ENCODE results near the gene ZNF433. TPM values are rescaled to one million over a fixed set of nuclear protein-coding genes. Genes with fewer than 3 reads are reported as not detected.
"Not testable (repeated sequence)": the region's sequence is repeated elsewhere in the genome, so short reads cannot be mapped to it uniquely, and the experiment has no call there.

Gene ZNF433
- total RNA-seq, 2 experiments from 2014 or later, result 2.2 to 2.3 TPM

GRCh38 chr19:12034198-12034597 is 1.3 kb downstream of the ZNF433 start:
- H3K36me3 Mint-ChIP-seq, result peaks cover 13% of the 10 kb centered on the region
- peak overlapping the region; percentile 44 for H3K4me3 Mint-ChIP-seq
- no peak overlapping the region for H3K27ac Mint-ChIP-seq
- peaks cover 14% of the 10 kb centered on the region for H3K4me1 Mint-ChIP-seq
- peaks cover 3% of the 10 kb centered on the region for H3K9me3 Mint-ChIP-seq
- H3K27me3 Mint-ChIP-seq, result no peaks in the 10 kb centered on the region
- no peak for DNase-seq

GRCh38 chr19:12015753-12016116 is 19.7 kb downstream of the ZNF433 start:
- peaks cover 51% of the 10 kb centered on the region for H3K9me3 Mint-ChIP-seq
- H3K27ac Mint-ChIP-seq, result no peak overlapping the region
- H3K4me1 Mint-ChIP-seq, result peaks cover 2% of the 10 kb centered on the region
- DNase-seq, result no peak
- H3K36me3 Mint-ChIP-seq, result peaks cover 84% of the 10 kb centered on the region
- H3K4me3 Mint-ChIP-seq, result no peak overlapping the region
- H3K27me3 Mint-ChIP-seq, result no peaks in the 10 kb centered on the region

- no peaks in the 10 kb centered on the region for H3K27me3 Mint-ChIP-seq
- peaks cover 51% of the 10 kb centered on the region for H3K9me3 Mint-ChIP-seq
- H3K27ac Mint-ChIP-seq, result no peak overlapping the region
- no peak overlapping the region for H3K4me3 Mint-ChIP-seq
- H3K36me3 Mint-ChIP-seq, result peaks cover 85% of the 10 kb centered on the region
- DNase-seq, result no peak
- peaks cover 2% of the 10 kb centered on the region for H3K4me1 Mint-ChIP-seq
Observed at GRCh38 chr19:12015015-12015752, 20.3 kb downstream of the ZNF433 start.

GRCh38 chr19:12000152-12000981 is 35.1 kb downstream of the ZNF433 start:
- Mint-ChIP-seq H3K4me1 (peaks cover 25% of the 10 kb centered on the region), H3K27ac (peak overlapping the region; percentile 80), H3K27me3 (no peaks in the 10 kb centered on the region), H3K9me3 (no peaks in the 10 kb centered on the region), H3K36me3 (peaks cover 48% of the 10 kb centered on the region), H3K4me3 (no peak overlapping the region)
- DNase-seq, result peak; percentile 12

GRCh38 chr19:11995174-11995573 is 40.3 kb downstream of the ZNF433 start:
- peaks cover 48% of the 10 kb centered on the region for H3K4me1 Mint-ChIP-seq
- H3K27ac Mint-ChIP-seq, result no peak overlapping the region
- H3K4me3 Mint-ChIP-seq, result no peak overlapping the region
- H3K36me3 Mint-ChIP-seq, result peaks cover 40% of the 10 kb centered on the region
- H3K9me3 Mint-ChIP-seq, result no peaks in the 10 kb centered on the region
- DNase-seq, result no peak
- no peaks in the 10 kb centered on the region for H3K27me3 Mint-ChIP-seq

GRCh38 chr19:11991921-11992320 is 43.6 kb downstream of the ZNF433 start:
- not testable (repeated sequence) for H3K27ac Mint-ChIP-seq, DNase-seq, H3K9me3 Mint-ChIP-seq, H3K4me3 Mint-ChIP-seq, H3K27me3 Mint-ChIP-seq
- peaks cover 24% of the 10 kb centered on the region for H3K36me3 Mint-ChIP-seq
- H3K4me1 Mint-ChIP-seq, result peaks cover 50% of the 10 kb centered on the region

GRCh38 chr19:11989112-11989456 is 46.4 kb downstream of the ZNF433 start:
- H3K27me3 Mint-ChIP-seq, result no peaks in the 10 kb centered on the region
- H3K36me3 Mint-ChIP-seq, result peaks cover 11% of the 10 kb centered on the region
- no peaks in the 10 kb centered on the region for H3K9me3 Mint-ChIP-seq
- H3K27ac Mint-ChIP-seq, result peak overlapping the region; percentile 98
- peak overlapping the region; percentile 99 for H3K4me3 Mint-ChIP-seq
- DNase-seq, result no peak
- H3K4me1 Mint-ChIP-seq, result peaks cover 39% of the 10 kb centered on the region

GRCh38 chr19:11987405-11988281 is 47.8 kb downstream of the ZNF433 start:
- Mint-ChIP-seq H3K4me3 (peak overlapping the region; percentile 99), H3K27ac (peak overlapping the region; percentile 98), H3K27me3 (no peaks in the 10 kb centered on the region), H3K4me1 (peaks cover 31% of the 10 kb centered on the region), H3K36me3 (peaks cover 11% of the 10 kb centered on the region), H3K9me3 (peaks cover 4% of the 10 kb centered on the region)
- peak; percentile 93 for DNase-seq

GRCh38 chr19:11986754-11987153 is 48.7 kb downstream of the ZNF433 start:
- Mint-ChIP-seq H3K27ac (no peak overlapping the region), H3K27me3 (no peaks in the 10 kb centered on the region), H3K9me3 (peaks cover 8% of the 10 kb centered on the region), H3K36me3 (peaks cover 11% of the 10 kb centered on the region), H3K4me1 (peaks cover 25% of the 10 kb centered on the region), H3K4me3 (no peak overlapping the region)
- no peak for DNase-seq

- Mint-ChIP-seq H3K4me1 (peaks cover 11% of the 10 kb centered on the region), H3K4me3 (no peak overlapping the region), H3K9me3 (peaks cover 16% of the 10 kb centered on the region), H3K27ac (no peak overlapping the region), H3K36me3 (peaks cover 9% of the 10 kb centered on the region), H3K27me3 (no peaks in the 10 kb centered on the region)
- peak; percentile 18 for DNase-seq
Observed at GRCh38 chr19:11984986-11985385, 50.5 kb downstream of the ZNF433 start.

- DNase-seq, result no peak
- no peak overlapping the region for H3K4me3 Mint-ChIP-seq
- H3K36me3 Mint-ChIP-seq, result peaks cover 32% of the 10 kb centered on the region
- H3K4me1 Mint-ChIP-seq, result peaks cover 2% of the 10 kb centered on the region
- H3K9me3 Mint-ChIP-seq, result peaks cover 39% of the 10 kb centered on the region
- no peak overlapping the region for H3K27ac Mint-ChIP-seq
- no peaks in the 10 kb centered on the region for H3K27me3 Mint-ChIP-seq
Observed at GRCh38 chr19:11982526-11982925, 53.0 kb downstream of the ZNF433 start.

GRCh38 chr19:11979527-11979926 is 56.0 kb downstream of the ZNF433 start:
- Mint-ChIP-seq H3K9me3 (peaks cover 48% of the 10 kb centered on the region), H3K4me1 (no peaks in the 10 kb centered on the region), H3K4me3 (no peak overlapping the region), H3K36me3 (peaks cover 54% of the 10 kb centered on the region), H3K27me3 (no peaks in the 10 kb centered on the region), H3K27ac (no peak overlapping the region)
- DNase-seq, result no peak

- peaks cover 58% of the 10 kb centered on the region for H3K36me3 Mint-ChIP-seq
- no peaks in the 10 kb centered on the region for H3K4me1 Mint-ChIP-seq
- no peak for DNase-seq
- H3K27me3 Mint-ChIP-seq, result no peaks in the 10 kb centered on the region
- no peak overlapping the region for H3K4me3 Mint-ChIP-seq
- H3K9me3 Mint-ChIP-seq, result peaks cover 50% of the 10 kb centered on the region
- no peak overlapping the region for H3K27ac Mint-ChIP-seq
Observed at GRCh38 chr19:11978492-11979100, 56.9 kb downstream of the ZNF433 start.

- DNase-seq, result no peak
- Mint-ChIP-seq H3K27ac (no peak overlapping the region), H3K4me1 (no peaks in the 10 kb centered on the region), H3K27me3 (no peaks in the 10 kb centered on the region), H3K36me3 (peaks cover 39% of the 10 kb centered on the region), H3K4me3 (no peak overlapping the region), H3K9me3 (peaks cover 17% of the 10 kb centered on the region)
Observed at GRCh38 chr19:11973019-11973810, 62.3 kb downstream of the ZNF433 start.

Data from activated naive CD8-positive, alpha-beta T cell treated with anti-CD3 and anti-CD28 coated beads for 36 hours (primary cell).